PFSK-1 (cell line): ENCODE measurements around the gene CDCA3.

Experiments
- FOXP2 ChIP-seq: optimal IDR thresholded peaks from 2 replicates; pipeline ENCODE3; 2011; ENCODE audit warnings: borderline replicate concordance, control low read depth, inconsistent platforms; ENCODE audit not compliant: insufficient read depth; ENCODE audit errors: extremely low read length, extremely low read depth
- POLR2AphosphoS5 ChIP-seq: IDR thresholded peaks from 2 replicates; pipeline ENCODE4 v1.6.1; 2012; ENCODE audit warnings: low read depth, mild to moderate bottlenecking, control low read depth, low read length, moderate library complexity
- SIN3A ChIP-seq: IDR thresholded peaks from 2 replicates; pipeline ENCODE4 v1.6.1; 2012; ENCODE audit warnings: mild to moderate bottlenecking, low read length, moderate library complexity, borderline replicate concordance; ENCODE audit not compliant: insufficient read depth
- TAF1 ChIP-seq: IDR thresholded peaks from 2 replicates; pipeline ENCODE4 v1.6.1; 2012; ENCODE audit warnings: low read length, control low read depth, borderline replicate concordance; ENCODE audit not compliant: insufficient read depth
- TF ChIP-seq, protein P1 (sequence below), 2 experiments: IDR thresholded peaks; 2 replicates each; pipeline versions ENCODE4 v1.6.1 to v1.8.0; 2011 to 2012; ENCODE audit warnings: low read depth in 2 of 2, low read length in 2 of 2, control low read depth in 1 of 2, inconsistent platforms in 1 of 2, mild to moderate bottlenecking in 1 of 2, moderate library complexity in 1 of 2; ENCODE audit not compliant: insufficient read depth in 1 of 2

Gene CDCA3

DNA sequence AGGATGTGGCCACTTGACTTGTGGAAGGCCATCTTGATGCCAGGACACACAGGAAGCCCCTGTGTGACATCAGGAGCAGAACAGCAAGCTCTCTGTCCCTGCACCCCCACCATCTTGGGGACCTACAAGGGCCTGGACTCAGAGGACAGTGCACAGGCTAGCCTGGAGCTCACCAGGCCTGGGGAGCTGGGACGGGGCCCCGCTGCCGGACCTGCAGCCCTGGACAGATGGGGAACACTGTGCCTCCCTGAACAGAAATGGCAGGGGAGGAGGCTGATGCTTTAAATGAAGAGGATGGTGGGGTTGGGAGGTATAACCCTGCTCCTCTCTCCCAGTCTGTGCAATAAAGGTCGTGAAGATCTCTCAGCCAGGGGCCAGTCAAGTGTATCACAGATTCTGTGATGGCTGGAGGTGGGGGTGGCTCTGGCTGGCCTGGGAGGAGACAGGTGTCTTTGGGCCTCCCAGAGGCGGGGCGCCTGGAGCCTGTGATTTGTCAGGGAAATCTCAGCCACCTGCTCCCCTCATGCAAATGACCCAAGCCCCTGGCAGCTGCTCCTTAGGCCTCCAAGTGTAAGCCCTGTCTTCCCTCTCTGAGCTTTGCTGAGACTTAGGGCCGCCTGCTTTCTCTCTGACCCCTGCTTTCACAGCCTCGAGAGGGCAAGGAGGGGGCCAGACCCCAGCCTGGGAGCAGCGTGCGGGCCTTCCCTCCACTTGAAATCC, 11.4 kb downstream of the CDCA3 start:
- TF ChIP-seq POLR2AphosphoS5 (no peak), SIN3A (no peak), FOXP2 (no peak), TAF1 (no peak)
- TF ChIP-seq, protein P1, sequence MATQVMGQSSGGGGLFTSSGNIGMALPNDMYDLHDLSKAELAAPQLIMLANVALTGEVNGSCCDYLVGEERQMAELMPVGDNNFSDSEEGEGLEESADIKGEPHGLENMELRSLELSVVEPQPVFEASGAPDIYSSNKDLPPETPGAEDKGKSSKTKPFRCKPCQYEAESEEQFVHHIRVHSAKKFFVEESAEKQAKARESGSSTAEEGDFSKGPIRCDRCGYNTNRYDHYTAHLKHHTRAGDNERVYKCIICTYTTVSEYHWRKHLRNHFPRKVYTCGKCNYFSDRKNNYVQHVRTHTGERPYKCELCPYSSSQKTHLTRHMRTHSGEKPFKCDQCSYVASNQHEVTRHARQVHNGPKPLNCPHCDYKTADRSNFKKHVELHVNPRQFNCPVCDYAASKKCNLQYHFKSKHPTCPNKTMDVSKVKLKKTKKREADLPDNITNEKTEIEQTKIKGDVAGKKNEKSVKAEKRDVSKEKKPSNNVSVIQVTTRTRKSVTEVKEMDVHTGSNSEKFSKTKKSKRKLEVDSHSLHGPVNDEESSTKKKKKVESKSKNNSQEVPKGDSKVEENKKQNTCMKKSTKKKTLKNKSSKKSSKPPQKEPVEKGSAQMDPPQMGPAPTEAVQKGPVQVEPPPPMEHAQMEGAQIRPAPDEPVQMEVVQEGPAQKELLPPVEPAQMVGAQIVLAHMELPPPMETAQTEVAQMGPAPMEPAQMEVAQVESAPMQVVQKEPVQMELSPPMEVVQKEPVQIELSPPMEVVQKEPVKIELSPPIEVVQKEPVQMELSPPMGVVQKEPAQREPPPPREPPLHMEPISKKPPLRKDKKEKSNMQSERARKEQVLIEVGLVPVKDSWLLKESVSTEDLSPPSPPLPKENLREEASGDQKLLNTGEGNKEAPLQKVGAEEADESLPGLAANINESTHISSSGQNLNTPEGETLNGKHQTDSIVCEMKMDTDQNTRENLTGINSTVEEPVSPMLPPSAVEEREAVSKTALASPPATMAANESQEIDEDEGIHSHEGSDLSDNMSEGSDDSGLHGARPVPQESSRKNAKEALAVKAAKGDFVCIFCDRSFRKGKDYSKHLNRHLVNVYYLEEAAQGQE (IDR thresholded peaks at IDR 0.05; ENCODE audit: insufficient read depth in 1 of 2, low read depth in 2 of 2, low read length in 2 of 2) = no peak

DNA sequence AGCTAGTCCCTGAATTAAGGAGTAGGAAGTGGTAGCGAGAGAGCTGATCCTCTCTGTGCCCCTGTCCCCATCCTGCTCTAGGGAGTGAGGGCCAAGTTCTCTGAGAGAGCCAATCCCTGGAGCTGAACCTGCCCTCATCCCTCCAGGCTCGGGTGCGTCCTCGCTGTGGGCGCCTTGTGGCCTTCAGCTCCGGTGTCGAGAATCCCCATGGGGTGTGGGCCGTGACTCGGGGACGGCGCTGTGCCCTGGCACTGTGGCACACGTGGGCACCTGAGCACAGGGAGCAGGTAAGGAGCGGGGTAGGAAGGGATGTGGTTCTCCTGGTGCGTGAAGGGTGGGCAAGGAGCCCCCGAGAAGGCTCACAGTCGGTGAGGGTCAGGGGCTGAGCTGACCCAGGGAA, 12.2 kb downstream of the CDCA3 start:
- TF ChIP-seq POLR2AphosphoS5 = no peak
- no peak for TF ChIP-seq SIN3A
- no peak for TF ChIP-seq TAF1
- TF ChIP-seq, protein P1 (IDR thresholded peaks at IDR 0.05; ENCODE audit: insufficient read depth in 1 of 2, low read depth in 2 of 2, low read length in 2 of 2) = no peak
- TF ChIP-seq FOXP2 = no peak

DNA sequence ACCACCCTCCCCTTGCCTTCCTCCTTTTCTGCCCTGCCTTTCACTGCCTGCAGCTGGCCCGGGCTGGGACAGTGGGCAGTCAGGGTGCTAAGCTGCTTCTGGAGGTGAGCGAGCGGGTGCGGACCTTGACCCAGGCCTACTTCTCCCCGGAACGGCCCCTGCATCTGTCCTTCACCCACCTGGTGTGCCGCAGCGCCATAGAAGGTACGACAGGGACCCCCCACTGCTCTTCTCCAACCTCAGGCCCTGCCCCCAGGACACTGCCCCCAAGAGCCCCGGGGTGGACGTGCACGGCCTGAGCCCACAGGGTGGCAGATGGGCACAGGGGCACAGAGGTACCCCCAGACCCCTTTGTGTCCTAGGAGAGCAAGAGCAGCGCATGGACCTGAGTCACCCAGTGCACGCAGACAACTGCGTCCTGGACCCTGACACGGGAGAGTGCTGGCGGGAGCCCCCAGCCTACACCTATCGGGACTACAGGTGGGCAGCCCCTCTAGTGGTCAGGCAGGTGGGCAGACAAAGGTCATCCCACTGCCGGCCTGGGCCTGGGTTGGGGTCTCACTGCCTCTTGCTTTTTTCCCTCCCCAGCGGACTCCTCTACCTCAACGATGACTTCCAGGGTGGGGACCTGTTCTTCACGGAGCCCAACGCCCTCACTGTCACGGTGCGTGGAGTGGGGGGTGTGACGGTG, 13.6 kb downstream of the CDCA3 start:
- TF ChIP-seq FOXP2 = no peak
- no peak for TF ChIP-seq POLR2AphosphoS5
- no peak for TF ChIP-seq TAF1
- no peak for TF ChIP-seq SIN3A
- TF ChIP-seq, protein P1 (IDR thresholded peaks at IDR 0.05; ENCODE audit: insufficient read depth in 1 of 2, low read depth in 2 of 2, low read length in 2 of 2) = no peak

DNA sequence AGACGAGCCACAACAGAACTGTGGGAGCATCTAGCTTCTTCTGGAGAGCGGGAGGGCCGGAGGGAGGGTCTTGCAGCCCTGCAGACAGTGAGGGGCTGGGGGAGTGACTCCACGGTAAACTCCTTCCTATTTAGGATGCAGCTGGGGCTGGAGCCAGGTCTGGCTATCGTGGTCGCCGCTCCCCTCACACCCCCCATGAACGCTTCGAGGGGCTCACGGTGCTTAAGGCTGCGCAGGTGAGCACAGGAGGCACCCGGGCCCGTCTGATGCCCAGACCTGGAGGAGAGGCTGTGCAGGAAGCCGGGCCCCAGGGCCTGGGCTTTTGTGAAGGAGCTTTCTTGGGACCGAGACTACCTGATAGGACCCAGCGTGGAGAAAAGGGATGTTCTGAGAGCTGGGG, 14.2 kb downstream of the CDCA3 start:
- TF ChIP-seq, protein P1 (IDR thresholded peaks at IDR 0.05; ENCODE audit: insufficient read depth in 1 of 2, low read depth in 2 of 2, low read length in 2 of 2) = no peak
- no peak for TF ChIP-seq FOXP2
- TF ChIP-seq SIN3A = no peak
- TF ChIP-seq POLR2AphosphoS5 = no peak
- TF ChIP-seq TAF1 = no peak
